NCI-H446 (cell line): Measurements from ENCODE around the gene TCEA2.
"Not testable (repeated sequence)": the region's sequence is repeated elsewhere in the genome, so short reads cannot be mapped to it uniquely, and the experiment has no call there.

Experiments
- DNase-seq, 2 experiments: peaks; one replicate each; lab custom pipeline; 2025; lab: John Stamatoyannopoulos, UW

The TCEA2 gene

GRCh38 chr20:64108731-64109681, 46.0 kb downstream of the TCEA2 start:
- no peak for DNase-seq

- DNase-seq: no peak
Measured at GRCh38 chr20:64109831-64110391, 46.9 kb downstream of the TCEA2 start.

GRCh38 chr20:64110411-64111068, 47.5 kb downstream of the TCEA2 start:
- DNase-seq: no peak

DNA sequence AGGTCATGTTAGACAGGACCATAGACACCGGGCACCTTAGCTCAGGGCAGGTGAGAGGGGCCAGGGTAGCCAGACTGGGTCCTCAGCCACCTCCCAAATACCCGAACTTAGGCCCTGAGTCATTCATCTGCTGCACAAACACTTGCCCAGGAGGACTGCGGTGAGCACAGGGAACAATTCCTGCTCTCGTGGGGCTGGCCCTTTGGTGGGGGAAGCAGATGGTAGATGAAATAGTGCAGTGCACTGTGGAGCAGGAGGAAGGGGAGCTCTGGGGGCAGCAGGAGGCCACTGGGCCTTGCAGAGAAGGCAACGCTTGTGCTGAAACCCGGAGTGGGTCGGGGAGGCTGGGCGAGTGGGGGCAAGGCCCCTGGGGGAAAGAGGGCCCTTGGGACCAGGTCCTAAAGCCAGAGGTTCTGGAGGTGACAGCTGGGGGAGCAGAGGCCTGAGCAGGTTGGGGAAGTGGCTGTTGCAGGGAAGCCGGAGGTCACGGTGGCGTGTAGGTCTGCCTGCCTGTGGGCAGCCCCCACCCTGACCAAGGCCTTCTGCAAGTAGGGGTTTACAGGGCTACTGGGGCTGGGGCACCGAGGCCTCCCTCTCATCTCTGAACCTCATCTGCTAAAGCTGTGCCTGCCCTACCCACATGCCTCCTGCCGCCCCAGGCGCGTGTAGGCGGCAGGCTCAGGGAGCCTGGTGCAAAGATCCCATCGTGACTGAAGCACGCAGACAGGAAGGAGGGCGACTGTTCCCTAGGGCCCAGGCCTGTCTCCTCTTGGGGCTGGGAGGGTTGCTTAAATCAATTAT, 49.0 kb downstream of the TCEA2 start:
- DNase-seq: no peak

DNA sequence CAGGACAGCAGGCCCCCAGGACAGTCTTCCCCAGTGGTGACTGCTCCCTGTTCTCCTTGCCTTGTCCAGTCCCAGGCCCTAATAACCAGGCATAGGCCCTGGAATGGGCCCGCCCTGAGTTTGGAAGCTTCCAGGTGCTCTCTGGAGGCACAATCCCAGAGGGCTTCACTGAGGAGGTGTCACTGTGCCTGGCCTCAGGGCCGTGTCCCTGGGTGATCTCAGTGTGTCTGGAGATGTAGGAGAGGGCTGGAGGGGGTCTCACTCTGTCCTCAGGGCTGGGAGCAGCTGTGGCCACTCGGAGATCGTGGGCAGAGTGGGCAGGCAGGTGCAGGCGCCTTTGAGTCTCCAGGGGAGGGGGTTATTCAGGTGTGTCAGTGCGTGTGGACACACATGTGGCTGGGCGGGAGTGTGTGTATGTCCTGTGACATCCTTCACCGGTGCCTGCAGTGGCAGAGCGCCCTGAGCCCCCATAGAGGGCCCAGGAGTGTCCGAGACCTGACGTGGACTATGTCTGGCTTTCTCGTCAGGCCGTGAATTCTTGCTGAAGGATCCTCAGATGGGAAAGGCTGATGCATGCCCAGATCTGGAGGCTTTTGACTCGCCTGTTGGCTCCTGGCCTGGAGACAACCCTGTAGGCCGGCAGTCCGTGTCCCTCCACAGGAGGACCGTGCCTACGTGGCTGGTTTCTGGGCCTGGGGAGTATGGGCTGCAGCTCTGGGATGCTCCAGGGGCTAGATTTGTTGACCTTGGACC, 49.9 kb downstream of the TCEA2 start:
- no peak for DNase-seq

DNA sequence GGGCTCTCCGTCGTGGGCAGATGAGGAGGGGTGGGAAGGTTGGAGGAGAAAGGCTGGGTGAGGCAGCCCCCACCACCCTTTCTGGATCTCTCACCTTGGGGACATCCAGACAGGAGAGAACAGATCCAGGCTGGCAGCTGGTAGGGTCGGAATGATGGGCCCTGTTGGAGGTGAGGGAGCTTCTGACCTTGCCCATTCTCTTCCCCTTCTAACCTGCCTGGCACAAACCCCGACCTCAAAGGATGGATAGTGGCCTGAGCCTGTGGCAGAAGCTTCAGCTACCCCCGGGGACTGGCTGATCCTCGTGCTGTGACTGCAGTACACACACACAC, 50.4 kb downstream of the TCEA2 start:
- DNase-seq: no peak

GRCh38 chr20:64113796-64114355, 50.9 kb downstream of the TCEA2 start:
- DNase-seq: no peak

- no peak for DNase-seq
Measured at GRCh38 chr20:64114356-64114971, 51.5 kb downstream of the TCEA2 start.

- no peak for DNase-seq
Measured at GRCh38 chr20:64115171-64115911, 52.3 kb downstream of the TCEA2 start.

GRCh38 chr20:64116016-64116415, 53.0 kb downstream of the TCEA2 start:
- no peak for DNase-seq

- DNase-seq: no peak
Measured at GRCh38 chr20:64116541-64117431, 53.8 kb downstream of the TCEA2 start.

GRCh38 chr20:64117432-64117777, 54.4 kb downstream of the TCEA2 start:
- DNase-seq: not testable (repeated sequence)

DNA sequence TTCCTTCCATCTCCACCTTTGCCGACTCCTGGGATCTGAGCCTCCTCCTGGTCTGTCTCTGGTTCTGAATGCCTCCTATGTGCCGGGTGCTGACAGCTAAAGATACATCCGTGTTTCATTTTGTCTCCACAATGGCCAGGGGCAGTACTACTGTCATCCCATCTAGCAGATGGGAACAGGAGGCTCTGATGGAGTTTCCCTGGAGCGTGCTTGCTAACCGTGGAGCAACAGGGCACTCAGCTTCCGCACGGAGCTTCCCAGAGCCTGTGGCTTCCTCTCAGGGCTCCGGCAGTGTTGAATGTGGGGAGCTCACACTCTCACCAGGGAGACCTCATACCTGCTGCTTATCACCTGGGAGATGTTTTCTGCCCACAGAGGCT, 56.3 kb downstream of the TCEA2 start:
- DNase-seq: no peak

- DNase-seq: no peak
Measured at GRCh38 chr20:64119681-64120341, 56.8 kb downstream of the TCEA2 start.

DNA sequence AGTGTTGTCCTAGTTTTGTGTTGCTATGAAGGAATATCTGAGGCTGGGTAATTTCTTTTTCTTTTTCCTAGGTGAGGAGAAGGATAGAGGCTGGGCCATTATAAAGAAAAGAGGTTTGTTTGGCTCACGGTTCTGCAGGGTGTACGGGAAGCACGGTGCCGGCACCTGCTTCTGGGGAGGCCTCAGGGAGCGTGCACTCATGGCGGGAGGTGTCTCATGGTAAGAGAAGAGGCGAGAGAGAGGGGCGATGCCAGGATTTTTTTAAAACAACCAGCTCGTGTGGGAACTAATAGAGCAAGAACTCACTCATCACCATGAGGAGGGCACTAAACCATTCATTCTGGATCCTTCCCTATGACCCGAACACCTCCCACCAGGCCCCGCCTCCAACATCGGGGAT, 58.6 kb downstream of the TCEA2 start:
- DNase-seq: no peak
